Measurements from ENCODE around the gene GAA.

GRCh38 chr17:80122026-80122575, 20.7 kb downstream of the GAA start:
- TF ChIP-seq IRF9 (CRISPR knock-in tag; IDR thresholded peaks at IDR 0.05; ENCODE audit: borderline replicate concordance) (no peak), CCDC6 (CRISPR knock-in tag; IDR thresholded peaks at IDR 0.05) (no peak), NFYB (CRISPR knock-in tag; IDR thresholded peaks at IDR 0.05) (no peak), NFRKB (IDR thresholded peaks at IDR 0.05) (no peak), GABPA (IDR thresholded peaks at IDR 0.05; ENCODE audit: low read depth, low read length) (no peak), GABPA (CRISPR knock-in tag; IDR thresholded peaks at IDR 0.05; ENCODE audit: low read depth) (no peak), HOMEZ (CRISPR knock-in tag; IDR thresholded peaks at IDR 0.05; ENCODE audit: low read depth) (no peak), SYNCRIP (IDR thresholded peaks at IDR 0.05; ENCODE audit: insufficient read depth, low read depth, low read length) (no peak), JARID2 (CRISPR knock-in tag; IDR thresholded peaks at IDR 0.05; ENCODE audit: insufficient replicate concordance) (no peak)
- TF ChIP-seq, protein P1, sequence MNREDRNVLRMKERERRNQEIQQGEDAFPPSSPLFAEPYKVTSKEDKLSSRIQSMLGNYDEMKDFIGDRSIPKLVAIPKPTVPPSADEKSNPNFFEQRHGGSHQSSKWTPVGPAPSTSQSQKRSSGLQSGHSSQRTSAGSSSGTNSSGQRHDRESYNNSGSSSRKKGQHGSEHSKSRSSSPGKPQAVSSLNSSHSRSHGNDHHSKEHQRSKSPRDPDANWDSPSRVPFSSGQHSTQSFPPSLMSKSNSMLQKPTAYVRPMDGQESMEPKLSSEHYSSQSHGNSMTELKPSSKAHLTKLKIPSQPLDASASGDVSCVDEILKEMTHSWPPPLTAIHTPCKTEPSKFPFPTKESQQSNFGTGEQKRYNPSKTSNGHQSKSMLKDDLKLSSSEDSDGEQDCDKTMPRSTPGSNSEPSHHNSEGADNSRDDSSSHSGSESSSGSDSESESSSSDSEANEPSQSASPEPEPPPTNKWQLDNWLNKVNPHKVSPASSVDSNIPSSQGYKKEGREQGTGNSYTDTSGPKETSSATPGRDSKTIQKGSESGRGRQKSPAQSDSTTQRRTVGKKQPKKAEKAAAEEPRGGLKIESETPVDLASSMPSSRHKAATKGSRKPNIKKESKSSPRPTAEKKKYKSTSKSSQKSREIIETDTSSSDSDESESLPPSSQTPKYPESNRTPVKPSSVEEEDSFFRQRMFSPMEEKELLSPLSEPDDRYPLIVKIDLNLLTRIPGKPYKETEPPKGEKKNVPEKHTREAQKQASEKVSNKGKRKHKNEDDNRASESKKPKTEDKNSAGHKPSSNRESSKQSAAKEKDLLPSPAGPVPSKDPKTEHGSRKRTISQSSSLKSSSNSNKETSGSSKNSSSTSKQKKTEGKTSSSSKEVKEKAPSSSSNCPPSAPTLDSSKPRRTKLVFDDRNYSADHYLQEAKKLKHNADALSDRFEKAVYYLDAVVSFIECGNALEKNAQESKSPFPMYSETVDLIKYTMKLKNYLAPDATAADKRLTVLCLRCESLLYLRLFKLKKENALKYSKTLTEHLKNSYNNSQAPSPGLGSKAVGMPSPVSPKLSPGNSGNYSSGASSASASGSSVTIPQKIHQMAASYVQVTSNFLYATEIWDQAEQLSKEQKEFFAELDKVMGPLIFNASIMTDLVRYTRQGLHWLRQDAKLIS (CRISPR knock-in tag; IDR thresholded peaks at IDR 0.05), result no peak

Data from HepG2 (cell line).